GM21737 (cell line): ENCODE measurements around the gene COBL.

Experiments
- ATAC-seq: cut with Tn5 transposase; IDR thresholded peaks from one replicate; pipeline ENCODE4 v1.9.1; 2021; ENCODE audit warnings: mild to moderate bottlenecking, moderate library complexity; ENCODE audit not compliant: unreplicated experiment

COBL gene

DNA sequence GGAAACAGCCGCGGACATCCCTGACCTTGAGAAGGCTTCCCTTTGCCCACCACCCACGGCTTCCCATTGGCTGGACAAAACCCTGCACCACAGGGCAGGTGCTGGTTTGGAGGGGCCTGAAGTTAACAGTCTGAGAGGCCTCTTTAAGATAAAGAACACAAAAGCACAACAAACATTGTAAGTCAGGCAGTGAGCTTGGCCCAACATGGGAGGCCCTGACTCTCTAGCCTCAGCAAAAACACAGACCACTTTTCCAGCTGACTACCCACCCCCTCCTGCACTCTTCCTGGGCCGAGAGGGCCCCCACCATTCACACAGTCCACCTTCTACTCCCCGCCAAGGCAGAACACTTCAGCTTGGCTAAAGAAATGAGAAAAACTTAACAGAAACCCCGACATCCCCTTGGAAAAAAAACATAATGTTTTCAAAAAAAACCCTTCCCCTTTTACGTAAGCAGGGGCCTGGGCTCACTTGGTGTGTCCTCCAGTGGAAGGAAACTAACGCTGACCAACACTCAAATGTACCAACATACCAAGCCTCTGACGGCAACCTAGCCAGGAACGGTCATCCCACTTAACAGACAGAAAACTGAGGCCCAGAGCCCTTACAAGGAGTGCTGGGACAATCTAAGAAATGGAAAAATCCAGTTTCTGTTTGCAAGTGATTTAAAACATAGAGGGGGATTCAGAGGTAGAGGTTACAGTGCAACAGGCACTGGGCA lies 80.9 kb downstream of the COBL start:
- ATAC-seq: no peak

DNA sequence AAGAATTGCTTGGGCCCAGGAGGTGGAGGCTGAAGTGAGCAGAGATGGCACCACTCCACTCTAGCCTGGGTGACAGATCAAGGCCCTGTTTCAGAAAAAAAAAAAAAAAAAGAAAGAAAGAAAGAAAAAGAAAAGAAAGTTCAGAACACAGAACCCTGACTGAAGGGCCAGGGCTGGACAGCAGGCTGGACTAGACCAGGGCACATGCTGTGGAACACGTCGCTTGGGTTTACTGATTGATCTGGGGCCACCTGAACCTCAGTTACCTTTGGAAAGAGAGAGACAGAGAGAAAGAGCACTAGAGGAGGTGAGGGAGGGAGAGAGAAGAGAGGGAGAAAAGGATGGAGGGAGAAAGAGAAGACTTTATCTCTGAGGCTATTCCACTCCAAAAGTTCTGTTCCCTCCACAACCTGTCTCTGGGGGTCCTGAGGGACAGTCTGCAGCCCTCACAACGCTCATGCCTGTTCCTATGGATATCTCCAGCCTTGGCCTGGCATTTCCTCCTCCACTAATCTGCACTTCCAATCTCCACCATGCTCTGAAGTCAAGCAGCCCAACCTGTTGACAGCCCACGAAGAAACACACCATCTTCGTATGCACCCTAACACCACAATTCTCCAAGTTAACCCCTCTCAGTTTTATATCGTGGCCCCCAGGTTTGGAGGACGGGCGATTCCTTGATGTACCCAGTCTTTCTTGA lies 81.8 kb downstream of the COBL start:
- no peak for ATAC-seq

DNA sequence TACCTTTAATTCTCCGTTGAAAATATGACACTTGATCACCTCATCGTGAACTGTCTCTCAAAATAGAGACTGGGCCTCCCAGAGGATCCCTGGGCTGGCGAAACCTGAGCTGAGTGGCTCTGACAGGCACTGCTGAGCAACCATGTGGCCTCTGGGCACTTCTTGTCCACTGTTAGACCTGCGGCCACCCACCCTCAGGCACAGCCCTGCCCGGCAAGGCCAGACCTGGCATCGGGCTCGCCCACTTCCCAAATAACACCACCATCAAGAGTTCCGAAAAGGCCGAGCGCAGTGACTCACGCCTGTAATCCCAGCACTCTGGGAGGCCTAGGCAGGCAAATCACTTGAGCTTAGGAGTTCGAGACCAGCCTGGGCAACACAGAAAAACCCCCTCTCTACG lies 82.5 kb downstream of the COBL start:
- ATAC-seq: no peak

DNA sequence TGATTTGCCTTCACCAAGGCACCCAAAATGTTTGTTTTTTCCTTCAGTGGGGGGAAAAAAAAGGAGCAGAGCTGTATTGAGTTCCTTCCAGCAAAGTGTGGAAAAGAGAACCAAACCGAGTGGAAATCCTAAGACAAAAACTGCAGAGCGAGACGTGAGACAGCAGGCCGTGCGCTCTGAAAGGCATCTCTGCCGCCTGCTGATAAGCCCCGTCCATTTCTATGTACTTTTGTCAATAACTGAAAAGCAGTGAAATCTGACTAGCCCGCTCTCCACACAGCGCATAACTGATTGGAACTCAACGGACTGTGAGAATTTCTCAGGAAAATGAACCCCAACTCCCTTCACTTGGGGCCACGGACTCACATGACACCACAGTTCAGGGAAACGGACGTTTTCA lies 83.2 kb downstream of the COBL start:
- no peak for ATAC-seq

DNA sequence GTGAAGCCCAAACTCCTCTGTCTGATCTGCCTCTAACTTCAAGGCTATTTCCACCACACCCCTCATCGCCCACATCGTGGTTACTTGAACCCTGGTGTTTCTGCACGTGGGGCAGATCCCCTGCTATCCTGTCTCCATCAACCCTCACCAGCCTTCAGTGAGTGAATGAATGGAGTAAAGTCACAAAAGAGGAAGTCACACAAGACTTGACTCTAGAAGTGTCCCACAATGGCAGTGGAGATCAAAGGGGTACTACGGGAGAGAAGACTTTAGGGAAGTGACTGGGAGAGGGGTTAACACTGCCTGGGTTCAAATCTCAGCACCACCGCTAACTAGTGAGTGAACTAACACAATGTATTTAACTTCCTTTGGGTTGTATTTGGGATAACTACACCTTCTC lies 85.9 kb downstream of the COBL start:
- ATAC-seq: no peak

DNA sequence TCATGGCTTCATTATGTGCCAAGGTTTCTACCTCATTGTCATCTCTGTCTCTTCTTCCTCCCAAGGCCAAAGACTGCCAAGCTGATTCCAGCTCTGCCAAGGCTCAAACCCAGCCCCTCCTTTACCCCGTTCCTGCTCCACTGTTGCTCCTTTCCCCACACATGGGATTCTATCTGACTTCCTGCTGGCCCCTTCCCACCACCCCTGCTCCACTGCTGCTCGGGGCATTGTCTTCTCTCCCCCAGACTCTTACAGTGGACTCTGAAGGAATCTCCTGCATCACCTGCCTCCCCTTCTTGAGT lies 86.3 kb downstream of the COBL start:
- no peak for ATAC-seq

GRCh38 chr7:51229620-51230323 lies 86.8 kb downstream of the COBL start:
- ATAC-seq: no peak

DNA sequence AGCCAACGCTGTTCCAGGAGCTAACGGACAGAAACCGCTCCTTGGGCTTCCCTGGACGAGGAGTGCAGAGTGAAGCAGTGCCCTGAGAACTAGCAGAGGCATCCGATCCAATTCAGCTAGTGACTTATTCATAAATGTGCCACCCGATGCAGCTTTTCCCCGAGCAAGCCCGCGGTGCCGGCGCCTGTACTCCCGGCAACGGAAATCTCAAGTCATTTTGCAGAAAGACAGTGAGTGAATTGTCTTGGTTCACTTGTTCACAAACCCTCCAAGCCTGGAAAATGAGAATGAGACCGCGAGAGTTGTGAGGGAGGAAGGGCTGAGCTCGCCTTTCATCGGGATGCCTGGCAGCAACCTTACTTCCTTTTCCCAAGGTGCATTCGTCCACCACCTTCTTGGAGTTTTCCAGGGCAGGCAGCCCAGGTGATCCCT lies 87.5 kb downstream of the COBL start:
- ATAC-seq: no peak

- ATAC-seq: no peak
Observed at GRCh38 chr7:51228386-51228958, 88.1 kb downstream of the COBL start.

- ATAC-seq: no peak
Observed at GRCh38 chr7:51227861-51228260, 88.7 kb downstream of the COBL start.

GRCh38 chr7:51226916-51227535 lies 89.6 kb downstream of the COBL start:
- no peak for ATAC-seq

DNA sequence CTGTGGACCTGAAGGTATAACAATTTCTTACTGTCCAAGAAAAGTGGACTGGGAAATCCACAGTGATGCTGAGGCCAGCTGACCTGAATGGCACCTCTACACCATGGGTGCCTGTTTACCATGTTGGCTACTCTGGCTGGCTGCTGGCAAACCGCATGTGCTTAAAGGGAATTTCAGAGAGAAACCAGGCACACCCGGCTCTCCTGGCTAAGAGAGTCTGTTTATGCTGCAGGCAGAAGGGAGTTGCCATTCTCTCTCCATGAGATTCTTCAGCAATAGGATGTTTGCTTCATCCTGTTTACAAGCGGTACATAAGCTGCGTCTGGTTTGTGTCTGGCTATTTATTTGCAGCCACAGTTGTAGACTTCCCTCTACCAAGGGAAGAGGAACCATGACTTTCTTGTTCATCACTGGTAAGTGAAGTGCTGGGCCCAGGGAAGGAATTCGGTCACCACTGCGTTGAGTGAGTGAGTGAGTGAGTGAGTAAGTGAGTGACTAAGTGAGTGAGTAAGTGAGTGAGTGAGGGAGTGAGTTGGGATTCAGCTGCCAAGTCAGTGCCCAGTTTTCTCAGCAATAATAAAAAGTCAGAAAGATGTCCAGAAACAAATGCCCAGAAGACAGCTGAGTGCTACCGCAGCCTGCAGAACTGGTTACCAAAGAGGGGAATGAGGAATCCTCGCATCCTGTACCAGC lies 90.4 kb downstream of the COBL start:
- no peak for ATAC-seq

- no peak for ATAC-seq
Observed at GRCh38 chr7:51224811-51225595, 91.6 kb downstream of the COBL start.

GRCh38 chr7:51223505-51223904 lies 93.1 kb downstream of the COBL start:
- ATAC-seq: no peak

DNA sequence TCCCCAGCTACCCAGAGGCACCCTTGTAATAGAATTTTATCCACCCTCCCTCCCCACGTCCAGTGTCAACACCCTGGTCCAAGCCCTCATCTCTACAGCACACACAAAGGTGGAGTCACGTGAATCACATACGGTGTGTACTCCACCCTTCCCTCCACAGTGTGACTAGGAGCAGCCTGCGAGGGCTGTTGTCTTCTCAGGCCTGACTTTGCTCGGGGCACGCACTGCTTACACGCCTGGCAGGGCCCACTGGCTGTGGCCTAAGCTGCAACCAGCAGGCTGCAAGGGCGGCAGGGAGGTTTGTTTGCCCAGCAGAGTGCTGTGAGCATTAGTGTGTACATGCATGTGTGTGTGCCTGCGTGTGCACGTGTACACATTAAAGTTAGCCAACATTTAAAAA lies 93.7 kb downstream of the COBL start:
- ATAC-seq: no peak

GRCh38 chr7:51220226-51220625 lies 96.4 kb downstream of the COBL start:
- ATAC-seq: no peak

DNA sequence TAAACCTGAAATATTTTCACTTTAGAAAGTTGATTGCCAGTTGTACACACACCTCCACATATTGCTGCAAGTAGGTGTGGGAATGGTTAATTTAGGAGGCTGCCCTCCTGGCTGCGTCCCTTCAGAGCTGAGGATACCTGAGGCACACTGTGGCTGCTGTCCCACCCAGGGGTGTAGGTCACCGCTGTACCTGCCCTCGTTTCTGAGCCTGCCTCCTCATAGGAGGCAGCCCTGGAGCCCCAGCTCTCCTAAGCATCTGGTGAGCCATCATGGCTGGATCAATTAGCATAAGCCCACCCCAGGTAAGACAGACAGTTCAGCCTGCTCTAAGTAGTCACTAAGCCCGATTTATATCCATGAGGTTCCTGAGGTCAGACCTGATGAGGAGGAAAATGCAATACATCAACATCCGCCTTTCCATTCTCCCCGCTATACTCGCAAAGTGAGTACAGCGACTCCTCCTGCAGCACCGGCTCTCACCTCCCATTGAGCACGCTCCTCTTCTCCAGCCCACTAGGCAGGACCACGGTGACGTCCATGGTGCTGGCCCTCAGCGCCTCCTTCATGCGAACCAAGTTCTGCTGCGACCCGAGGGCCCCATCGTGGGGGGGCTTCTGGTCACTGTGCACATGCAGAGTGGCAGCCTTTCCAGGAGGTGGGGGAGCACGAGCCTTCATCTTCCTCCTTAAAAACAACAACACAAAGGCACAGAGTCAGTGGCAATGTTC lies 97.2 kb downstream of the COBL start:
- no peak for ATAC-seq

DNA sequence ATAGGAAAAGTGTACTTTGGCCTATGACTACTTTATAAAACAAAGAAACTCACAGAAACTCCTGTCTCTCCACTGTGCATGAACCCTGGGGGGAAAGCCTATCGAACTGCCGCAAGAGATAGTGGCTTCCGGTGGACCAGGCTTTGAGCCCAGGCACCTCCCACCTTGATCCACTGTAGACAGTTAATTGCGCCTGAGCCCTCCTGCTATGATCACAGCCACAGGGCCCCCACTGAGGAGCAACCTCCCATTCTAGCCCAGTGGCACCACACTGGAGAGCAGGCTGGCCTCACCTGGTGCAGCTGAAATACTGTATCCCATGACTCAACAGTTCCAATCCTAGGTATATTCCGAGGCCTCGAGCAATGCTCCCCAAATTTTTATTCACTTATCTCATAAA lies 98.8 kb downstream of the COBL start:
- ATAC-seq: no peak

DNA sequence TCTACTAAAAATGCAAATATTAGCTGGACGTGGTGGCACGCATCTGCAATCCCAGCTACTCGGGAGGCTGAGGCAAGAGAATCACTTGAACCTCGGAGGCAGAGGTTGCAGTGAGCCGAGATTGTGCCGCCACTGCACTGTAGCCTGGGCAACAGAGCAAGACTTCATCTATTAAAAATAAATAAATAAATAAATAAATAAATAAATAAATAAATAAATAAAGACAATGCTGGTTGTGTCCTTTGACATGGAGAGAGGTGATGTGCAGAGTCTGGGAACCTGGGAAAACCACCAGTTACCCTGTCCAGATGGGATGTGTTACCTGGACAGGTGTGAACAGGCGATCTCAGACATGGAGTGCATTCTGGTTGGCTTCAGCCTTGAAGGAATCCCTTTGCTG lies 102.5 kb downstream of the COBL start:
- ATAC-seq: no peak
